HepG2 (cell line): ENCODE results near the gene AUNIP. TPM values are rescaled to one million over a fixed set of nuclear protein-coding genes. Genes with fewer than 3 reads are reported as not detected.

Experiments
- ATAC-seq: fragments of 200-7000 bp; cut with Tn5 transposase; 3 replicates; pipeline ENCODE4 v1.9.1; 2020; ENCODE audit warnings: mild to moderate bottlenecking, moderate library complexity
- BruUV-seq: library from RNA; stranded (reverse); fragments of 400-500 nt; replicated peaks from 2 replicates; lab custom pipeline; 2021; lab: Mats Ljungman, UMichigan
- CTCF ChIA-PET: fragments of 300-600 bp; formaldehyde crosslinking; extraction: SDS; loops from one replicate; lab custom pipeline; 2021; ENCODE audit warnings: low total read pairs, inconsistent platforms, low intra/inter-chr PET ratio; lab: Yijun Ruan, JAX
- POLR2A ChIA-PET: fragments of 350-600 bp; sonication (Branson Sonifier 250); formaldehyde crosslinking; loops from one replicate; lab custom pipeline; 2020; ENCODE audit warnings: antibody characterized with exemption, inconsistent platforms; lab: Yijun Ruan, JAX
- DNase-seq: peaks from one replicate; pipeline ENCODE4 v3.0.0-alpha.2; 2015; ENCODE audit warnings: low spot score
- FAIRE-seq: peaks from 3 replicates; lab custom pipeline; 2011; peaks lifted over from hg19 to GRCh38; lab: Jason Lieb, UNC
- H2AFZ ChIP-seq: one replicate; pipeline ENCODE4 v1.6.1; 2011; ENCODE audit warnings: low read length, inconsistent platforms
- H3K27ac ChIP-seq: fragments of 300-600 bp; 3 replicates; pipeline ENCODE4 v1.8.0; 2011; ENCODE audit warnings: mixed run types, mild to moderate bottlenecking, mixed read lengths, low read length, inconsistent platforms; ENCODE audit not compliant: insufficient read depth; ENCODE audit errors: extremely low read length
- H3K27me3 ChIP-seq, 2 experiments: fragments of 200-600 bp in 1 of 2; 2 replicates in 1 of 2; 3 replicates in 1 of 2; pipeline versions ENCODE4 v1.6.0 to v1.8.0; 2011; ENCODE audit warnings: low read length in 2 of 2, mild to moderate bottlenecking in 2 of 2, moderate library complexity in 2 of 2, inconsistent platforms in 1 of 2; ENCODE audit not compliant: insufficient read depth in 2 of 2, control insufficient read depth in 1 of 2
- H3K36me3 ChIP-seq, 2 experiments: fragments of 200-600 bp in 1 of 2; replicated peaks in 1 of 2; 2 replicates in 1 of 2; 3 replicates in 1 of 2; pipeline versions ENCODE4 v1.5.1 to v1.8.0; 2011; ENCODE audit warnings: low read length in 2 of 2, inconsistent platforms in 1 of 2; ENCODE audit not compliant: insufficient read depth in 2 of 2, control insufficient read depth in 1 of 2
- H3K4me1 ChIP-seq: 2 replicates; pipeline ENCODE4 v1.5.1; 2012; ENCODE audit warnings: low read length, inconsistent platforms; ENCODE audit not compliant: insufficient read depth
- H3K4me2 ChIP-seq: 2 replicates; pipeline ENCODE4 v1.6.0; 2011; ENCODE audit warnings: low read depth, low read length, inconsistent platforms
- H3K4me3 ChIP-seq, 3 experiments: fragments of 200-600 bp in 1 of 3; sonication (generic), shearing (Covaris generic) in 1 of 3; replicated peaks in 1 of 3; 2 replicates each; pipeline ENCODE4 v1.5.1; 2011 to 2016; ENCODE audit warnings: low read length in 3 of 3, inconsistent platforms in 2 of 3, low read depth in 2 of 3, mild to moderate bottlenecking in 2 of 3, control low read depth in 1 of 3, mixed read lengths in 1 of 3; ENCODE audit not compliant: insufficient read depth in 1 of 3
- H3K79me2 ChIP-seq: one replicate; pipeline ENCODE4 v1.6.1; 2011; ENCODE audit warnings: low read length, inconsistent platforms; ENCODE audit not compliant: insufficient read depth
- H3K9ac ChIP-seq: 2 replicates; pipeline ENCODE4 v1.6.0; 2011; ENCODE audit warnings: mild to moderate bottlenecking, low read depth, low read length, inconsistent platforms; ENCODE audit not compliant: insufficient read depth
- H3K9me3 ChIP-seq: 2 replicates; pipeline ENCODE4 v1.5.1; 2012; ENCODE audit warnings: mild to moderate bottlenecking, low read length
- H4K20me1 ChIP-seq: 2 replicates; pipeline ENCODE4 v1.6.0; 2011; ENCODE audit warnings: inconsistent platforms, mild to moderate bottlenecking, low read length, moderate library complexity; ENCODE audit not compliant: insufficient read depth
- BCL6 ChIP-seq: IDR thresholded peaks from 2 replicates; pipeline ENCODE4 v1.6.1; 2016; ENCODE audit warnings: missing genetic modification reagents, missing compliant biosample characterization
- NFYC ChIP-seq: IDR thresholded peaks from 2 replicates; pipeline ENCODE4 v1.6.1; 2016; ENCODE audit warnings: missing genetic modification reagents, missing compliant biosample characterization
- SMYD3 ChIP-seq: sonication (generic); formaldehyde crosslinking; IDR thresholded peaks from 2 replicates; pipeline ENCODE4 v1.8.1; 2023; ENCODE audit warnings: mild to moderate bottlenecking, missing genetic modification reagents
- ZBTB10 ChIP-seq: sonication (generic); formaldehyde crosslinking; IDR thresholded peaks from 2 replicates; pipeline ENCODE4 v1.4.0; 2020; ENCODE audit warnings: missing genetic modification reagents, borderline replicate concordance
- ZFYVE20 ChIP-seq: sonication (generic); formaldehyde crosslinking; IDR thresholded peaks from 2 replicates; pipeline ENCODE4 v1.8.0; 2023; ENCODE audit warnings: low read depth, mild to moderate bottlenecking, moderate library complexity, missing genetic modification reagents, borderline replicate concordance
- ZNF263 ChIP-seq: sonication (generic); formaldehyde crosslinking; IDR thresholded peaks from 2 replicates; pipeline ENCODE4 v1.4.0; 2020; ENCODE audit warnings: missing genetic modification reagents
- ZNF383 ChIP-seq: sonication (generic); formaldehyde crosslinking; IDR thresholded peaks from 2 replicates; pipeline ENCODE4 v1.4.0; 2020; ENCODE audit warnings: missing genetic modification reagents, mild to moderate bottlenecking, borderline replicate concordance
- WGBS: methylation state at CpG from one replicate; pipeline ENCODE4 v1.1.6; 2017; ENCODE audit warnings: low lambda C conversion rate; 5-methylcytosine and 5-hydroxymethylcytosine counted together
- in situ Hi-C: cut with HindIII; loops from 2 replicates; pipeline ENCODE4 v1.10.0; 2017; ENCODE audit warnings: low pct_unique_long_range_greater_than_20kb; ENCODE audit not compliant: extremely low pct_ligation_motif_present
- intact Hi-C: fragments of 100-400 bp; cut with micrococcal nuclease; formaldehyde crosslinking; loops from one replicate; pipeline ENCODE4 v1.10.0; 2022; ENCODE audit not compliant: unreplicated experiment
- polyA plus RNA-seq, 8 experiments: library from polyadenylated mRNA; depleted of rRNA in 3 of 8; stranded (reverse) in 7 of 8; unstranded in 1 of 8; fragments of >200 nt; fragmentation: Illumina TruSeq in 4 of 8; extraction: Trizol in 4 of 8; gene quantifications; 2 replicates each; pipeline versions ENCODE4 v1.2.1 to v1.2.3, GENCODE V29; 2011 to 2016; ENCODE audit warnings: low read depth in 4 of 8, missing spikeins in 1 of 8, mixed read lengths in 1 of 8; ENCODE audit not compliant: insufficient read depth in 1 of 8
- total RNA-seq, 5 experiments: library from RNA; depleted of rRNA; stranded (reverse); fragments of >200 nt; fragmentation: Illumina TruSeq; extraction: Trizol; gene quantifications; 2 replicates each; pipeline ENCODE4 v1.2.3, GENCODE V29; 2016; ENCODE audit warnings: low read depth in 1 of 5

AUNIP gene
- total and polyA plus RNA-seq, 2 of the 13 experiments (the other 11 are each of a cell fraction or from before 2014, with no cell fraction given), result 3.8 to 12.3 TPM

- TF ChIP-seq ZBTB10 (CRISPR knock-in tag) (no peak), SMYD3 (no peak), ZNF263 (CRISPR knock-in tag) (no peak), BCL6 (CRISPR knock-in tag) (0 out of 2 replicates have a peak, but pooled peaks have one; percentile 35)
These were observed 26.3 kb upstream of the AUNIP start (continued) for GRCh38 chr1:25885602-25886001.

GRCh38 chr1:25881266-25881665, 22.0 kb upstream of the AUNIP start:
- Histone ChIP-seq H3K36me3 (no peaks in the 10 kb centered on the region), H3K4me1 (peaks cover 61% of the 10 kb centered on the region), H3K79me2 (no peaks in the 10 kb centered on the region), H4K20me1 (no peaks in the 10 kb centered on the region), H3K27ac (no peak overlapping the region), H2AFZ (no peak overlapping the region), H3K4me3 (peak overlapping the region in 1 of 3 experiments; percentile 8; a peak in 1 of 6 replicates), H3K9ac (no peak overlapping the region), H3K9me3 (no peaks in the 10 kb centered on the region), H3K27me3 (no peaks in the 10 kb centered on the region), H3K4me2 (no peak overlapping the region; the same call in 1 of the 2 replicates)
- TF ChIP-seq NFYC, result no peak
- no peak for TF ChIP-seq ZFYVE20
- TF ChIP-seq ZNF383 (CRISPR knock-in tag), result no peak
- WGBS, result 74% methylated on average over 11 of the region's 11 CpGs
- in situ Hi-C loops, result no loop called here
- BruUV-seq, result no TSS peak
- no peak for DNase-seq
- ChIA-PET CTCF (no interaction called here), POLR2A (no interaction called here)
- intact Hi-C loops, result no loop called here
- ATAC-seq, result peak; percentile 7; the same call in 1 of the 3 replicates
- FAIRE-seq, result no peak
